B cell (primary cell): ENCODE measurements around the gene LAMA1. TPM values are rescaled to one million over a fixed set of nuclear protein-coding genes. Genes with fewer than 3 reads are reported as not detected.

Experiments
- ATAC-seq: fragments of 200-7000 bp; cut with Tn5 transposase; one replicate; pipeline ENCODE4 v1.10.0; 2021; ENCODE audit warnings: low read depth, mild to moderate bottlenecking, moderate number of reproducible peaks, moderate library complexity
- CTCF ChIA-PET: fragments of 350-600 bp; sonication (Branson Sonifier 250); formaldehyde crosslinking; loops from one replicate; lab custom pipeline; 2021; ENCODE audit warnings: antibody characterized with exemption, inconsistent platforms; lab: Charles Lee
- POLR2A ChIA-PET: fragments of 350-600 bp; sonication (Branson Sonifier 250); formaldehyde crosslinking; loops from one replicate; lab custom pipeline; 2021; ENCODE audit warnings: antibody characterized with exemption; lab: Charles Lee
- DNase-seq: peaks from one replicate; pipeline ENCODE4 v3.0.0; 2013
- H2AFZ ChIP-seq: 2 replicates; pipeline ENCODE4 v1.6.1; 2012; ENCODE audit warnings: mild to moderate bottlenecking, low read depth, low read length; ENCODE audit not compliant: insufficient read depth, poor library complexity, severe bottlenecking
- H3K27ac ChIP-seq, 2 donors: 1 replicate in 1 of 2; 2 replicates in 1 of 2; pipeline ENCODE4 v1.5.1; 2012 to 2013; ENCODE audit warnings: low read length in 2 of 2, mild to moderate bottlenecking in 2 of 2, moderate library complexity in 1 of 2
- H3K27me3 ChIP-seq, 4 experiments: fragments of 200-600 bp in 1 of 4; sonication (generic) in 1 of 4; replicated peaks in 1 of 4; 1 replicate in 2 of 4; 2 replicates in 2 of 4; pipeline versions ENCODE4 v1.6.1 to v1.7.0; 2013 to 2016; ENCODE audit warnings: low read length in 3 of 4, mild to moderate bottlenecking in 2 of 4, mixed read lengths in 1 of 4, moderate library complexity in 1 of 4; ENCODE audit not compliant: insufficient read depth in 4 of 4, control insufficient read depth in 3 of 4; ENCODE audit errors: control extremely low read depth in 1 of 4
- H3K36me3 ChIP-seq, 2 experiments: replicated peaks in 1 of 2; 1 replicate in 1 of 2; 2 replicates in 1 of 2; pipeline versions ENCODE4 v1.6.1 to v1.7.1; 2013; ENCODE audit warnings: low read length in 1 of 2; ENCODE audit not compliant: insufficient read depth in 2 of 2, control insufficient read depth in 1 of 2; ENCODE audit errors: control extremely low read depth in 1 of 2, extremely low read depth in 1 of 2
- H3K4me1 ChIP-seq, 2 donors: fragments of 200-600 bp in 1 of 2; sonication (generic) in 1 of 2; 1 replicate in 1 of 2; 2 replicates in 1 of 2; pipeline versions ENCODE4 v1.5.1 to v1.6.1; 2013 to 2017; ENCODE audit warnings: low read length in 2 of 2; ENCODE audit not compliant: control insufficient read depth in 2 of 2, insufficient read depth in 2 of 2
- H3K4me2 ChIP-seq: replicated peaks from 2 replicates; pipeline ENCODE3; 2012; ENCODE audit warnings: mild to moderate bottlenecking, low read depth, low read length; ENCODE audit not compliant: poor library complexity, severe bottlenecking
- H3K4me3 ChIP-seq, 5 experiments: fragments of 200-600 bp in 1 of 5; sonication (generic) in 1 of 5; 1 replicate in 3 of 5; 2 replicates in 2 of 5; pipeline versions ENCODE4 v1.5.1 to v1.7.0; 2011 to 2016; ENCODE audit warnings: low read length in 4 of 5, mild to moderate bottlenecking in 4 of 5, low read depth in 2 of 5, control low read depth in 1 of 5, moderate library complexity in 1 of 5; ENCODE audit not compliant: insufficient read depth in 1 of 5; ENCODE audit errors: control extremely low read depth in 1 of 5, extremely low read depth in 1 of 5
- H3K79me2 ChIP-seq: fragments of 200-600 bp; sonication (generic); one replicate; pipeline ENCODE4 v1.6.0; 2016; ENCODE audit warnings: low read length; ENCODE audit not compliant: control insufficient read depth, insufficient read depth
- H3K9ac ChIP-seq: fragments of 200-600 bp; sonication (generic); 2 replicates; pipeline ENCODE4 v1.6.1; 2017; ENCODE audit warnings: mild to moderate bottlenecking, low read length, moderate library complexity
- H3K9me3 ChIP-seq, 3 donors: one replicate each; pipeline versions ENCODE4 v1.6.1 to v1.7.1; 2013; ENCODE audit warnings: low read length in 2 of 3; ENCODE audit not compliant: control insufficient read depth in 2 of 3, insufficient read depth in 1 of 3; ENCODE audit errors: control extremely low read depth in 1 of 3
- H4K20me1 ChIP-seq: 2 replicates; pipeline ENCODE4 v1.6.0; 2012; ENCODE audit warnings: mild to moderate bottlenecking, low read length; ENCODE audit not compliant: insufficient read depth, control insufficient read depth, poor library complexity, severe bottlenecking
- H3K27ac Mint-ChIP-seq: one replicate; pipeline ENCODE4 v1.8.0; 2021; ENCODE audit warnings: mixed read lengths
- H3K27me3 Mint-ChIP-seq: one replicate; pipeline ENCODE4 v1.8.0; 2021; ENCODE audit warnings: mixed read lengths
- H3K4me1 Mint-ChIP-seq: one replicate; pipeline ENCODE4 v1.8.0; 2021; ENCODE audit warnings: mixed read lengths
- H3K4me3 Mint-ChIP-seq: one replicate; pipeline ENCODE4 v1.8.0; 2021; ENCODE audit warnings: mixed read lengths
- H3K9me3 Mint-ChIP-seq: one replicate; pipeline ENCODE4 v1.8.0; 2022; ENCODE audit warnings: mixed read lengths; ENCODE audit not compliant: insufficient read depth
- CTCF ChIP-seq: fragments of 200-600 bp; IDR thresholded peaks from one replicate; pipeline ENCODE4 v1.8.0; 2022; ENCODE audit warnings: antibody characterized with exemption, mild to moderate bottlenecking
- EZH2 ChIP-seq: IDR thresholded peaks from 2 replicates; pipeline ENCODE4 v1.6.1; 2012; ENCODE audit warnings: borderline replicate concordance, low read depth, mild to moderate bottlenecking, moderate library complexity, low read length; ENCODE audit not compliant: insufficient read depth, poor library complexity, severe bottlenecking
- WGBS: methylation state at CpG from one replicate; pipeline ENCODE4 v1.1.5; 2013; ENCODE audit warnings: missing lambda C conversion rate; ENCODE audit not compliant: insufficient coverage; 5-methylcytosine and 5-hydroxymethylcytosine counted together
- intact Hi-C: fragments of 100-400 bp; cut with micrococcal nuclease; formaldehyde crosslinking; loops from one replicate; pipeline ENCODE4 v1.10.0; 2022
- polyA plus RNA-seq: library from polyadenylated mRNA; depleted of rRNA; stranded (reverse); fragments of >200 nt; gene quantifications from 2 replicates; pipeline ENCODE4 v1.2.3, GENCODE V29; 2012
- total RNA-seq, 2 donors: library from RNA; stranded (reverse); fragments of 120-200 nt in 1 of 2; gene quantifications; 1 replicate in 1 of 2; 2 replicates in 1 of 2; pipeline versions ENCODE4 v1.2.3 to v1.2.4, GENCODE V29; 2013 to 2022

The LAMA1 gene
- total and polyA plus RNA-seq, 2 donors (not counting 1 experiment from before 2014, with no cell fraction given), result not detected

DNA sequence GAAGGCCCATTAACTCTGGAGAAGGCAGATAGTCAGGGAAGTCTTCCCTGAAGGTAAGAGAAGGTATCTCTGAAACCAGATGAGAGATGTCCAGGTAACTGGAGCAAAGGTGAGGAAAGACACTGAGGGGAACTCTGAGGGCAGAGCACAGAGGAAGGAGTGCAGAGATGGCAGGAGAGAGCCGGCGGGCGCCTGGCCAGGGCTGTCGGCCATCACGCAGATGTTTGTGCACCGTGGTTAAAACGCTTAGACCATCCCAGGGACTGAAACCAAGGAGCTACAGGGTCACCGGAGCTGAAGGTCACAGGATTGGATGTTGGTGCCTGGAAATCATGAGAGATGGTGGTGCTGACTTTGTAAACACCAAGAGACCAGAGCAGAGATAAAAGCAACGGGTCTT, 55.4 kb downstream of the LAMA1 start:
- H3K27me3 ChIP-seq, result no peaks in the 10 kb centered on the region
- no peaks in the 10 kb centered on the region for H3K79me2 ChIP-seq
- TF ChIP-seq EZH2 (no peak), CTCF (no peak)
- ChIA-PET POLR2A (no interaction called here), CTCF (no interaction called here)
- H3K27ac ChIP-seq, result no peak overlapping the region
- H3K4me1 Mint-ChIP-seq, result no peaks in the 10 kb centered on the region
- 70% methylated on average over 8 of the region's 9 CpGs for WGBS
- no peak overlapping the region for H3K4me3 Mint-ChIP-seq
- H3K9me3 Mint-ChIP-seq, result no peaks in the 10 kb centered on the region
- no peak overlapping the region for H3K27ac Mint-ChIP-seq
- no peaks in the 10 kb centered on the region for H4K20me1 ChIP-seq
- no peak overlapping the region for H3K4me3 ChIP-seq
- intact Hi-C loops, result no loop called here
- no peak overlapping the region for H2AFZ ChIP-seq
- H3K9me3 ChIP-seq, result peaks cover 0 to 4% (median 0%) of the 10 kb centered on the region in 3 donors
- no peaks in the 10 kb centered on the region for H3K4me1 ChIP-seq
- no peaks in the 10 kb centered on the region for H3K36me3 ChIP-seq
- no peaks in the 10 kb centered on the region for H3K27me3 Mint-ChIP-seq
- DNase-seq, result no peak
- no peak for ATAC-seq
- H3K9ac ChIP-seq, result no peak overlapping the region
- H3K4me2 ChIP-seq, result no peak overlapping the region

DNA sequence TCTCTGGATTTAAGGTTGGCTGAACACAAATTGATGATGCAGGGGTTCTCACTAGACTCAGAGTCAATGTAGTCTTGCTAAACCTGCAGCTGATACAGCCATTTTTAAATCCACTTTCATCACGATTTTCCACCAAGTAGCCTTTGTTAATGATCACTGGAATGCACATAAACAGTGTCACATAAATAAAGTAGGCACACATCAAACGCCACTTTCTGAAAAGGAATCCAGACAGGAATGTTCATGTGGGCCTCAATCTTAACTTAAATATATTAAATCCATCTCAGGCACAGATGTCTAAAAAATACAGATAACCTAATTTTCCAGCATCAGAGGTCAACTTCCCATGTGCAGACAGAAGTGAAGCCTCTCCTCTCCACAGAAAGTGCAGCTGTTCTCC, 58.3 kb downstream of the LAMA1 start:
- intact Hi-C loops, result no loop called here

More for the DNA sequence above, 58.3 kb downstream of the LAMA1 start:
- Histone ChIP-seq H3K4me2 (no peak overlapping the region), H3K9me3 (peaks cover 0 to 4% (median 0%) of the 10 kb centered on the region in 3 donors), H3K4me3 (no peak overlapping the region), H3K79me2 (no peaks in the 10 kb centered on the region), H3K36me3 (no peaks in the 10 kb centered on the region), H3K4me1 (no peaks in the 10 kb centered on the region), H2AFZ (no peak overlapping the region), H3K27me3 (no peaks in the 10 kb centered on the region), H3K27ac (no peak overlapping the region), H3K9ac (no peak overlapping the region), H4K20me1 (no peaks in the 10 kb centered on the region)
- Mint-ChIP-seq H3K9me3 (peaks cover 5% of the 10 kb centered on the region), H3K4me3 (no peak overlapping the region), H3K4me1 (no peaks in the 10 kb centered on the region), H3K27me3 (no peaks in the 10 kb centered on the region), H3K27ac (no peak overlapping the region)
- DNase-seq, result no peak
- TF ChIP-seq CTCF, result no peak
- no peak for TF ChIP-seq EZH2
- ChIA-PET CTCF (no interaction called here), POLR2A (no interaction called here)
- WGBS, result 100% methylated on average over 1 of the region's 2 CpGs
- ATAC-seq, result no peak
